DND-41 (cell line): ENCODE data around the gene VSIG8.

Source experiments
- CTCF ChIP-seq: IDR thresholded peaks from 2 replicates; pipeline ENCODE4 v1.5.1; 2012; ENCODE audit warnings: borderline replicate concordance, low read length, moderate library complexity, mild to moderate bottlenecking; ENCODE audit not compliant: poor library complexity, severe bottlenecking; ENCODE audit errors: extremely low read depth
- EZH2 ChIP-seq: IDR thresholded peaks from 3 replicates; pipeline ENCODE4 v1.6.1; 2012; ENCODE audit warnings: borderline replicate concordance, low read depth, mild to moderate bottlenecking, moderate library complexity, low read length, inconsistent platforms; ENCODE audit not compliant: severe bottlenecking

GRCh38 chr1:159867664-159868026 is 5.2 kb upstream of the VSIG8 start:
- TF ChIP-seq CTCF: no peak
- no peak for TF ChIP-seq EZH2
